ENCODE results near the gene RPS3A. TPM values are rescaled to one million over a fixed set of nuclear protein-coding genes. Genes with fewer than 3 reads are reported as not detected.

The RPS3A gene
- total RNA-seq, 1 experiment from 2014 or later = 2,661 TPM

GRCh38 chr4:151144329-151145072, 45.1 kb downstream of the RPS3A start:
- DNase-seq (ENCODE audit: unreplicated experiment) = no peak
- intact Hi-C loops (cut with micrococcal nuclease) = no loop called here
- no peaks in the 10 kb centered on the region for H3K27me3 Mint-ChIP-seq (ENCODE audit: insufficient read depth, unreplicated experiment)
- TF ChIP-seq CTCF (IDR thresholded peaks at IDR 0.05; ENCODE audit: unreplicated experiment) = no peak
- BruUV-seq (replicated peaks) = no TSS peak
- POLR2A ChIA-PET = interaction anchor here (0.6 kb wide), 1 partner anchor 1297 kb away, joined by 3 read pairs; no protein-coding TSS in a partner anchor
- H3K4me1 Mint-ChIP-seq (ENCODE audit: insufficient read depth, unreplicated experiment) = no peaks in the 10 kb centered on the region
- no peak overlapping the region for H3K4me3 Mint-ChIP-seq (ENCODE audit: unreplicated experiment)
- CTCF ChIA-PET = interaction anchor here (0.6 to 0.8 kb wide), 2 partner anchors 9 to 1684 kb away, joined by 3 read pairs; no protein-coding TSS in a partner anchor
- H3K9me3 Mint-ChIP-seq (ENCODE audit: unreplicated experiment) = no peaks in the 10 kb centered on the region
- peaks cover 80% of the 10 kb centered on the region for H3K36me3 Mint-ChIP-seq (ENCODE audit: insufficient read depth, unreplicated experiment)
- no peak overlapping the region for H3K27ac Mint-ChIP-seq (ENCODE audit: low read depth, unreplicated experiment)

DNA sequence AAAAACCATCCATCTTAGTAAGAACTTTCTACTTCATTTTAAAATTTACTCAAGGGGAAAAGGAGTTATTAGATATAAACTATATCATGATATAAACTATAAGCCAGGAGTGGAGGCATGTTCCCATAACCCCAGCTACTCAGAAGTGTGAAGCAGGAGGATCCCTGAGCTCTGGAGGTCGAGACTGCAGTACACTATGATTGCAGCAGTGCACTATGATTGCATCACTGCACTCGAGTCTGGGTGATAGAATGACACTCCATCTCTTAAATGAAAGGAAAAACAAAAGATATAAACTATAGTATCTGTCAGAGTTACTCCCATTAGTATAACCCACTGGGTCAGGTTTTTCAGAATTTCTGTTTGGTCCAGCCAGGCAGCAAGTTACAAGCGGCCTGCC, 47.6 kb downstream of the RPS3A start:
- POLR2A ChIA-PET = interaction anchor here (0.6 to 1.1 kb wide), 2 partner anchors 33 to 48 kb away, joined by 3 read pairs; no protein-coding TSS in a partner anchor
- intact Hi-C loops (cut with micrococcal nuclease) = no loop called here
- Mint-ChIP-seq H3K27ac (ENCODE audit: low read depth, unreplicated experiment) (peak overlapping the region; percentile 66), H3K27me3 (ENCODE audit: insufficient read depth, unreplicated experiment) (no peaks in the 10 kb centered on the region), H3K4me3 (ENCODE audit: unreplicated experiment) (no peak overlapping the region), H3K4me1 (ENCODE audit: insufficient read depth, unreplicated experiment) (no peaks in the 10 kb centered on the region), H3K9me3 (ENCODE audit: unreplicated experiment) (no peaks in the 10 kb centered on the region), H3K36me3 (ENCODE audit: insufficient read depth, unreplicated experiment) (peaks cover 73% of the 10 kb centered on the region)
- no TSS peak for BruUV-seq (replicated peaks)
- CTCF ChIA-PET = interaction anchor here (0.6 to 0.7 kb wide), 2 partner anchors 12 to 394 kb away, joined by 3 read pairs; no protein-coding TSS in a partner anchor
- peak; percentile 24 for DNase-seq (ENCODE audit: unreplicated experiment)
- TF ChIP-seq CTCF (IDR thresholded peaks at IDR 0.05; ENCODE audit: unreplicated experiment) = no peak

DNA sequence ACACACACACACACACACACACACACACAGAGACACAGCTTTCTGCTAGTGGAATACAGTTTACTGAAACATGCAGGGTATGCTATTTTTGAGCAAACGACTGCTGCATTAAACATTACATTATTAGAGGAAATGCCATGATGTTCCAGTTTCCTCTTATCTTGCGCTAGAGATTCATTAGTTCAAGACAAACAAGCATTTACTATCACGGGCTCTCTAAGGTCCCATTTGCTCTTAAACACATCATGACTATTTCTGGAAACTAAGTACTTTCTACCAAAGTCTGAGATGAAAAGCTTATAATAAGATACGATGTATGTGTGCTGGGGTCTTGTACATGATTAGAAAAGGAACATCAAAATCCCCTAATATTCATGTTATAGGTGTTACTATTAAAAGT, 48.8 kb downstream of the RPS3A start:
- Mint-ChIP-seq H3K27me3 (ENCODE audit: insufficient read depth, unreplicated experiment) (no peaks in the 10 kb centered on the region), H3K9me3 (ENCODE audit: unreplicated experiment) (no peaks in the 10 kb centered on the region), H3K4me3 (ENCODE audit: unreplicated experiment) (no peak overlapping the region), H3K4me1 (ENCODE audit: insufficient read depth, unreplicated experiment) (no peaks in the 10 kb centered on the region), H3K36me3 (ENCODE audit: insufficient read depth, unreplicated experiment) (peaks cover 68% of the 10 kb centered on the region), H3K27ac (ENCODE audit: low read depth, unreplicated experiment) (no peak overlapping the region)
- intact Hi-C loops (cut with micrococcal nuclease) = no loop called here
- BruUV-seq (replicated peaks) = no TSS peak
- no peak for DNase-seq (ENCODE audit: unreplicated experiment)
- CTCF ChIA-PET = no interaction called here
- TF ChIP-seq CTCF (IDR thresholded peaks at IDR 0.05; ENCODE audit: unreplicated experiment) = no peak
- POLR2A ChIA-PET = no interaction called here

DNA sequence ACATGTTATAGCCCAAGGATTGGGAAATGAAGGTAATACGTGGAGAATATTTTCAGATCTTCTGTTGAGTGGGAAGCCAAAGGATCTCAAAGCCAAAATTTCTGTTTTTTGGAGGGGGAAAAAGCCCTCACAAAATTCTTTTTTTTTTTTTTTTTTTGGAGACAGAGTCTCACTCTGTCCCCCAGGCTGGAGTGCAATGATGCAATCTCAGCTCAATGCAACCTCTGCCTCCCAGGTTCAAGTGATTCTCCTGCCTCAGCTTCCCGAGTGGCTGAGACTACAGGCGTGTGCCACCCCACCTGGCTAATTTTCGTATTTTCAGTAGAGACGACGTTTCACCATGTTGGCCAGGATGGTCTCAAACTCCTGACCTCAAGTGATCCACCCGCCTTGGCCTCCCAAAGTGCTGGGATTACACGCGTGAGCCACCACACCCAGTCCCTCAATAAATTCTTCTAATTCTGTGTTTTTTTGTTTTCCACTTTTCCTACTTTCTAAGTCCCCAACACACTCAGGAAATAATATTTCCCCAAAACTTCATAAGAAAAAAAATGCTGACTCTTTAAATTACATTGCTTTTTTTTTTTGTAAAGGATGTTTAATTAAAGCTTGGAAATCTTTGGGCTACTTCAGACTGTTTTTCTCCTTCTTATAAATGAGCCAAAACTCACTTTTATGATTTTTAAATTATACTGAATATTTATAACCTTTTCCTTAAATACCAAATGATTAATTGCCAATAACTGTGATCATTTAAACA, 51.6 kb downstream of the RPS3A start:
- Mint-ChIP-seq H3K9me3 (ENCODE audit: unreplicated experiment) (no peaks in the 10 kb centered on the region), H3K27ac (ENCODE audit: low read depth, unreplicated experiment) (peak overlapping the region; percentile 25), H3K4me3 (ENCODE audit: unreplicated experiment) (no peak overlapping the region), H3K4me1 (ENCODE audit: insufficient read depth, unreplicated experiment) (no peaks in the 10 kb centered on the region), H3K27me3 (ENCODE audit: insufficient read depth, unreplicated experiment) (no peaks in the 10 kb centered on the region), H3K36me3 (ENCODE audit: insufficient read depth, unreplicated experiment) (peaks cover 56% of the 10 kb centered on the region)
- TF ChIP-seq CTCF (IDR thresholded peaks at IDR 0.05; ENCODE audit: unreplicated experiment) = no peak
- intact Hi-C loops (cut with micrococcal nuclease) = no loop called here
- CTCF ChIA-PET = interaction anchor here (0.7 kb wide), 1 partner anchor 95 kb away, joined by 3 read pairs; no protein-coding TSS in a partner anchor
- POLR2A ChIA-PET = interaction anchor here (0.6 kb wide), 1 partner anchor 36 kb away, joined by 3 read pairs; no protein-coding TSS in a partner anchor
- BruUV-seq (replicated peaks) = no TSS peak
- no peak for DNase-seq (ENCODE audit: unreplicated experiment)

Data from MCF 10A (cell line).